Activated CD8-positive, alpha-beta memory T cell treated with anti-CD3 and anti-CD28 coated beads for 48 hours (primary cell): Measurements from ENCODE around the gene IGF2BP3.
"Not testable (repeated sequence)": the region's sequence is repeated elsewhere in the genome, so short reads cannot be mapped to it uniquely, and the experiment has no call there.

Experiments
- DNase-seq, 3 experiments: peaks; one replicate each; pipeline ENCODE4 v3.0.0-alpha.2; 2020; ENCODE audit warnings: low read depth in 2 of 3, low spot score in 2 of 3

IGF2BP3 gene

DNA sequence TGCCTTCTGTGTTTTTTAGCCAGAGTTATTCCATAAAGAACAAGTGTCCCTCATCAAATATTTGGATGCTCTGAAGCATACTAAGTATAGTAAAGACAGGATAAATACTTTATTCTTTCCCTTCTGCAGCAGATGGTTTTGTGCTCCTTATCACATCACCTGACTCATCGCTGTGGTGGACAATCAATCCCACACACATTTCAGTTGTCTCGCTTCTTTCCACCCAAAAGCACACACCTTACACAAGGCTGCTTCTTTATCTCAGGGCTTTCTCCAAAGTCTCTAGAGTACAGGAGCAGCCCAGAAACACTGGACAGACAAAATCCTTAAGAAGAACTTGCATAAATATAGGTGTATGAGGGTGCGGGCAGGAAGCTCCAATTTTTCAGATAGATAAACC is 43.4 kb downstream of the IGF2BP3 start:
- DNase-seq: no peak

DNA sequence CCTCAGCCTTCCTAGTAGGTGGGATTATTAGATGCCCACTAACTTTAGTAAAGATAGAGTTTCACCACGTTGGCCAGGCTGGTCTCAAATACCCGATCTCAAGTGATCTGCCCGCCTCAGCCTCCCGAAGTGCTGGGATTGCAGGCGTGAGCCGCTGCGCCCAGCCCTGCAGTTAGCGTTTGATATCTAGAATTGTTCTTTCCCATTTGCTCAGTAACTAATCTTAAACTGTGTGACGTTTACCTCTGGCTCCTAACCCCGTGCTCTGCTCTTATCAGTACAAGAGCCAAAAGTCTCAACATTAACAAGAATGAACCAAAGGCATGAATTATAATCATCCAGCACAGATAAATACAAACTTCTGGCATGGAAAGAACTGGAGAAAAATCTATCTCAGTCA is 47.4 kb downstream of the IGF2BP3 start:
- no peak for DNase-seq

DNA sequence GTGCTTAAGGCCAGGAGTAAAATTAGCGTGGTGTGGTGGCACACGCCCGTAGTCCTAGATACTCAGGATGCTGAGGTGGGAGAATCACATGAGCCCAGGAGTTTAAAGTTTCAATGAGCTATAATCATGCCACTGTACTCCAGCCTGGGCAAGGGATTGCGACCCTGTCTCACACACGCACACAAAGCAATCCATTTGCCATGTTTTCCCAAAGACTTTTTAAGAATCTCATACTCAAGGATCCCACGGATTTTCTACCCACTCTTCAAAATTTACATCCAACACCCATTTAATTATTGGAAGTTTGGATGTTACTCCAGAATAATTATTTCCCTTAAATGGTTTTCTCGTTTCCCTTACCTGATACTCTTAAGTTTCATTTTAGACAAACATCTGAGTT is 47.9 kb downstream of the IGF2BP3 start:
- no peak for DNase-seq

DNA sequence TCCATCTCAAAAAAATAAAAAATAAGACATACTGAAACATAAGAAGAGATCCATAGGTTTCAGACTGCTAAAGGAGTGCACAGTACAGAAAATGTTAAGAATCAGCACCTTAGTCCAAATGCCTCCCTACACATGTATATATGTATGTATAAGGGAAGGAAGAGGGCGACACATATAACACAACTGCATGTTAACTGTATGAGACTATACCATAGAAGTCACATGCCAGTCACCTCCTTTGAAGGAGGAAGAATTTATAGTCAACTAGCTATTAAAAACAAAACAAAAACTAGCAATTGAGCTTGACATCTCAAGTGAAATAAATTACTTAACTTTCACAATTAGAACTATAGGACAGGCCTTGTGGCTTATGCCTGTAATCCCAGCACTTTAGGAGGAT is 50.4 kb downstream of the IGF2BP3 start:
- DNase-seq: no peak

DNA sequence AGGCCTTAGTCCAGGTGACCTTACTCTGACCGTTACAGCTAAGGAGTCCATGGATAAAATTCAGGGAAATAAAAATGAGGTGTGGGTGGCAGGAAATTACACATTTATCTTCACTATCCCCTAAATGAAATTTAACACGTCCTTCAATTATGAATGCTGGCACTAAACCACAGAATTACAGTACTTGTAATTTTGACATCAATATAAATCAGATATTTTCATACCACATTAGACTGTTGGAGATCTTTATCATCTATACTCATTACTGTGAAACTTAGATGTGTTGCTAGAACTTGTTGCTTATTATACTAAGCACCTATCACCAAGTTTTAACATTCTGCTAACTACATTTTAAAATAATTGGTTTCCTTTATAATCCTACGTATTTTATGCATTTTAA is 51.1 kb downstream of the IGF2BP3 start:
- DNase-seq: no peak

DNA sequence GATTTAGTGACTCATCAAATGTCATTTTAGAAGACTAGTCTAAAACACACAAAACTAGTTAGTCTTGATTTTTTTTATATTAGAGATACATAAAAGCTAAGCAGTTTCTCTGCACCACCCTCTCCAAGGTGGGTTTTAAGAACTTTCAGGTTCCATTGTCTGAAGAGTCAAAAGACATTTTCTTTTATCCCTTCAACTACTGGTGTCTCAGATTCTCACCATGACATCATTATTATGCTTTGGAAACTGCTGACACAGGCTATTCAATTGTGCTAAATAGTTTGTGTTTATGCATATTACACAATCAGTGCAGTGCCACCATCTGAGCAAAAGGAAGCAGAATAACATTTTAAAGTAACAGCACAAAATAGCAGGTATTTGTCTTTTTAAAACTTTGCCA is 52.2 kb downstream of the IGF2BP3 start:
- DNase-seq: no peak

DNA sequence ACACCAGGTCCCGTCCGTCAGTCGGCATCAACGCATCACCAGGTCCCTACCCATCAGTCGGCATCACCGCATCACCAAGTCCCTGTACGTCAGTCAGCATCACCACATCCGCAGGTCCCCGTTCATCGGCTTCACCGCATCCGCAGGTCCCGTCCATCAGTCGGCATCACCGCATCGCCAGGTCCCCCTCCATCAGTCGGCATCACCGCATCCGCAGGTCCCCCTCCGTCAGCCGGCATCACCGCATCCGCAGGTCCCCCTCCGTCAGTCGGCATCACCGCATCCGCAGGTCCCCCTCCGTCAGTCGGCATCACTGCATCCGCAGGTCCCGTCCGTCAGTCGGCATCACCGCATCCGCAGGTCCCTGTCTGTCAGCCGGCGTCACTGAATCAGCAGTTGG is 55.1 kb downstream of the IGF2BP3 start:
- DNase-seq: no peak

DNA sequence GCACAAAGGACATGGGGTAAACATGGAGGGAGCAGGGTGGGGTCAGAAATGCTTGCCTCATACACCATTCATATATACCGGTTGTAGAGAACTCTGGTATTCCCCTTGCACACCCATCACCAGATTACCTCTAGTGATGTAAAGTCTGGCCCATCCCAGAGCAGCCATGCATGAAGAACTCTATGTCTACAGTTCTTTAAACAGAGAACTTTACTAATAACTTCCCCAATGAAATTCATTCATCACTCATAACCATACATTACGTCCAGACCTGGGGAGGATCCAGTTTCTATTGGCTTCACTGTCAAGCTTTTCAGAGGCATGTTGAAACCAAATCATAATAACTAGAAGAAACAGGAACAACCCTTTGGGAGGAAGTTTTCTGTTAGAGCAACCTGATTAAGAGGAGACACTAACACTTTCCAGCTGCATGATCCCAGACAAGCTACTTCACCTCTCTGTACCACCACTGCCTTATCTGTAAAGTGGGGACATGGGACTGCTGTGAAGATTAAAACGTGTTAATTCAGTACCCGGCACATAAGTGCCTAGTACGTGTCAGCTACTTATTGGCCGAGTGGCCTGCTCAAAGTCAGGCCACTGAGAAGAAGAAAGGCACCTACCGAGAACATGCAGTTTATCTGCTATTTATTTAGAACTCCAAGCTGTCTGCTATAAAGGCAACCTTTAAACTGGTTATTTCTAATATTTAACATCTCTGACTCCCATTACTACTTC is 59.7 kb downstream of the IGF2BP3 start:
- DNase-seq: no peak

DNA sequence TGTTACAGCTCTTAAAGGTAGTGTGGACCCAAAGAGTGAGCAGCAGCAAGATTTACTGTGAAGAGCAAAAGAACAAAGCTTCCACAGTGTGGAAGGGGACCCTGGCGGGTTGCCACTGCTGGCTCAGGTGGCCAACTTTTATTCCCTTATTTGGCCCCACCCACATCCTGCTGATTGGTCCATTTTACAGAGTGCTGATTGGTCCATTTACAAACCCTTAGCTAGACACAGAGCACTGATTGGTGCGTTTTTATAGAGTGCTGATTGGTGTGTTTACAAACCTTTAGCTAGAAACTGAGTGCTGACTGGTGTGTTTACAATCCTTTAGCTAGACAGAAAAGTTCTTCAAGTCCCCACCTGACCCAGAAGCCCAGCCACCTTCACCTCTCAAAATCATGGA is 63.7 kb downstream of the IGF2BP3 start:
- not testable (repeated sequence) for DNase-seq

DNA sequence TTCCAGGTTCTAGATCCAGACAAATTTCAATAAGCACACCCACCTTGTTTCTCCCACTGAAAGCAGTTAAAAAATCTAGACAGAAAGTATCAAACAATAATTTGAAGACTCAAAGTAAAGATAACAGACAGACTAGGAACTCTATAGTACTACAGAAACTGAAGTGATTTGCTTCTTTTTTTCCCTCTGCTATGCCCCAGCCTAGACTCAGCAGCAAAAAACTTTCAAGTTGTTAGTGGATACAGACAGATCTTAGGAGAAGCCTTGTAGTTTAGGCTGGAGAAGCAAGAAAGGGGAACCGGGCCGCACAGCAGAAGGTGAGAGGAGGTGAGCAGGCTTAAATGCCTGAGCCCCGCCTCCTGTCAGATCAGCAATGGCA is 65.1 kb downstream of the IGF2BP3 start:
- DNase-seq: no peak

DNA sequence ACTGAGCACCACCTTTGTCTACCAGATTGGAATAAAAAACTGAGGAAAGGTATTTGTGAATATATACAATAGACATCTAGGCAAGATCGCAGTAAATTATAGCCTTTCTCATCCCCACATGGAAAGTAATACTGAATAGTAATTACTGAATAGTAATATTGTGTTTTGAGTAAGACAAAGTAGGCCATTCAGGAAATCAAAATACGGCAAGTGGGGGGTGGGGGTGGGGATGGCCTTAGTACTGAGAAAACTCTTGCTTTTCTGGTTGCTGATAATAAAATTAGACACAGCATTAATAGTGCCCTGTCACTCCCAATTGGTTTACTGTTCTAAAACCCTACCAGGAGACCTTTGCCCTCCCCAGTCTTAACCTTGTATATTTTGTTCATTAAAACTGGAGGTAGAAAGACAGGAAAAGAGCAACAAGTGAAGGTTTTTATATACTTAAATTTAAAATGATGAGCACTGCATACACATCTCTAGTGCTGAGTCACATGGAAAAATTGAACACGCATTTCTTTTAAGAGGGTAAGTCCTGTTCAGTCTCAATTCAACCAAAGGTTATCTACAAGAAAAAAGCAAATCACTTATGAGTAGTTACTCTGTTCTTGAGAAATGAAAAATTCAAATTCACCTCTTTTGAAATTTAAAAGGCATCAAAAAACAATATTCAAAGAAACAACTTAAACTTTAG is 65.6 kb downstream of the IGF2BP3 start:
- no peak for DNase-seq

DNA sequence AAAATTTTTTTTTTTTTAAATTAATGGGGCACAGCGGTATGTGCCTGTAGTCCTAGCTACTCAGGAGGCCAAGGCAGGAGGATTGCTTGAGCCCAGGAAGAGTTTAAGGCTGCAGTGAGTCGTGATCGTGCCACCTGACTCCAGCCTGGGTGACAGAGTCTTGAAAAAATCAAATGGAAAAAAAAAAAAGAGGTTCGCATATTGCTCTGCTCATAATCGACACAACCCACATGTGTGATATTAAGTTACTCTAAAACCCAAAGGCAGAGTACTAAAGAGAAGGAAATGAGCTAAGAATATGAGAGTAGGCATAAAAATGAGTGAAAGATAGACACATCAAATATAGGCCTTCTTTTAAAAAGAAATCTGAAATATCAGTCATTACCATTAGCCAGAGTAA is 66.3 kb downstream of the IGF2BP3 start:
- no peak for DNase-seq

DNA sequence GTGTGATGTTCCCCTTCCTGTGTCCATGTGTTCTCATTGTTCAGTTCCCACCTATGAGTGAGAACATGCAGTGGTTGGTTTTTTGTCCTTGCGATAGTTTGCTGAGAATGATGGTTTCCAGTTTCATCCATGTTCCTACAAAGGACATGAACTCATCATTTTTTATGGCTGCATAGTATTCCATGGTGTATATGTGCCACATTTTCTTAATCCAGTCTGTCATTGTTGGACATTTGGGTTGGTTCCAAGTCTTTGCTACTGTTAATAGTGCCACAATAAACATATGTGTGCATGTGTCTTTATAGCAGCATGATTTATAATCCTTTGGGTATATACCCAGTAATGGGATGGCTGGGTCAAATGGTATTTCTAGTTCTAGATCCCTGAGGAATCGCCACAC is 72.2 kb downstream of the IGF2BP3 start:
- not testable (repeated sequence) for DNase-seq

DNA sequence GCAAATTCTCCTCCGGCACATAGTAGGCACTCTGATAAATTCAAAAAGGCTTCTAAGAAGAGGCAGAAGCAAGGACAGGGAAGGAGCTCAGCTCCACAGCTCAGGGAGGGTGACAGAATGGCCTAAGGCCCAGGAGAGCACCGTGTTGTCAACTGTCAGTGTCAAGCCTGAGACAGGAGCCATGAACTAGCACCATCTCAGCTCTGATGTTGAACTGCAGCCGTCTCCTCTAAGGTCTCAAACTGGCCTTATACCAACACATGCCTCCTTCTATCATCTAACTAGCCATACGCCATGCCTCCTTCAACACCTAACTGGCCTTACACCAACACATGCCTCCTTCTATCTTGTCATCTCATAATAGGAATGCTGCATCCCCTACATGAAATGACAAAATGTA is 73.0 kb downstream of the IGF2BP3 start:
- no peak for DNase-seq

DNA sequence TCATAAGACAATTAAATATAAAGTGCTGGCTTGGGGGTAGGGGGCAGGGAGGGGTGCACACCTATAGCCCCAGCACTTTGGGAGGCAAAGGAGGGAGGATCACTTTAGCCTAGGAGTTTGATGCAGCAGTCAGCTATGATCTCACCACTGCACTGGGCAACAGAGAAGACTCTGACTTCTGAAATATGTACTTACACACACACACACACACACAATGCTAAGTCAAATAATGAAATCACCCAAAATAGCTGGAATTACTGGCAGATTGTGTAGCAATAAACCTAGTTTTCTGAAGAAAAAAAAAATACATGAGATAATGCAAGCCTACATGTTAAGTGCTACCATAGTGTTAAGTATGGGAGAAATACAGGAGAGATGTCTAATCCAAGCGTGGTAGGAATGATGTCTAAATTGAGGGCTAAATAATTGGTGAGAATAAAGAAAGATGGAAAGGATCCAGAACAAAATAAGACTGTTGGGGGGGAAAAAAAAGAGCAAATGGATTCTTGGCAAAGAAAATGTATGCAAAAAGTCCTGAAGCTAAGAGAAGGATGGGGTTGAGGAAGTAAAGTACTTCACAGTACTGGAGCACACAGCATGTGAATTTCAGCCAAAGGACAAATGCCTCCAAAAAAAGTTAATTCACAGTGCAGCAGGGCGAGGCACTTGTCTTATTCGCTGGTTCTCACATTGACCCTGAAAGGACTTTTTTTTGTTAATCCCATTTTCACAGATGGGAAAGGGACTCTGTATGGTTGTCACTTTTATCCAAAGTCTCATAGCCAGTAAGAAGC is 73.9 kb downstream of the IGF2BP3 start:
- DNase-seq: no peak

DNA sequence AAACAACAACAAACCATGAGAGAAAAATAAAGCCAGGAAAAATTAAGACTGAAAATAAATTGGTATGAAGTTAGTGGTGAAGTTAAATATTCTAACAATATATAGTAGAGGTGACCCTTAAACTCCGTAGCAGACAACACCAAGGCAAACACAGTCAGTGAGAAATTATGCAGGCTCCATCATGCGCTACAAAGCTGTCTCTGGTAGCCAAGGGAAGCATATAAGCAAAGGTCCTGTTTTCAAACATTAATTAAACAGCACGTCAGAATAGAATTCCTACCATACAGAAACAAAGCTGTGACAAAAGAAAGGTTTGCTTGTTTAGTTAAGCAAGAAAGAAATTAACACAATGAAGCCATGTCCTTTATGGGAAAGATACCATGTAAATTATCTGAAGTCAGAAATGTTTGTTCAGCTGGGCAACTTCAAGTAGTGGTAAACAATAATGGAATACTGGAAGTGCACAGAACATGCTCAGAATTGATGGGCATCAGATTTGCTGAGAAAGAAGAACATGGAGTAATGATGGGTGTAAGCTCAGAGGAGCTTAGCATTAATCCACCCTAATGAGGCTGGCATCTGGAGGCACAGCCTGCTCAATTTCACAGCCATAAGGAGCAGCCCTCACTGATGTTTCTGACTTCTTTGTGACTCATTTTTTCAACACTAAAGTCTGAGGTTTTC is 75.7 kb downstream of the IGF2BP3 start:
- DNase-seq: no peak

DNA sequence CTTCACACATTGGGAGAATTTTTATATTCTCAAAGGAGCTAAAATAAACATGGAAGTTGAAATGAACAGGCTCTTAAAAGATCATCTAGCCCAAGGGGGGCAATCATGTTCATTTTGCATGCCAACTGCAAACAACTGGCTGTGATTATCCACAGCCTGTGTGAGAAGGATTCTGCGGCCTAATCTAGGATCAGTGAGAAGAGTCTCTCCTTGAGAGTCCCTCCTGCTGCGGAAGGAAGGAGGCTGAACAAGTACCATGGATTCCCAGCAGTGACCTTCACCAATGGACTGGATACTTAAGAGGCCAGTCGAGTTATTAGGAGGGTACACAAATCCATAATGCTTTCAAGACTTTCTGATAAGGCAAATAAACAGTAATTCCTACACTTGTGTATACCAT is 76.7 kb downstream of the IGF2BP3 start:
- DNase-seq: no peak

DNA sequence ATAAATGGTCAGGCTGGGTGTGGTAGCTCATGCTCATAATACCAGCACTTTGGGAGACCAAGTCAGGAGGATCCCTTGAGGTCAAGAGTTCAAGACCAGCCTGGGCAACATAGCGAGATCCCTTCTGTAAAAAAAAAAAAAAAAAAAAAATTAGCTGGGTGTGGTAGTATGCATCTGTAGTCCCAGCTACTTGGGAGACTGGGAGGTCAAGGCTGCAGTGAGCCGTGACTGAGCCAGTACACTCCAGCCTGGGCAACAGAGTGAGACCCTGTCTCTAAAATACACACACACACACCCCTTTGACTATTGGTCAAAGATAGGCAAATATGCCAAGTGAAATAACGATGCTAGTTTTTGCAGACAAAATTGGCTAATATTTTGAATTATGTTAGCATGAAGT is 80.6 kb downstream of the IGF2BP3 start:
- DNase-seq: no peak

DNA sequence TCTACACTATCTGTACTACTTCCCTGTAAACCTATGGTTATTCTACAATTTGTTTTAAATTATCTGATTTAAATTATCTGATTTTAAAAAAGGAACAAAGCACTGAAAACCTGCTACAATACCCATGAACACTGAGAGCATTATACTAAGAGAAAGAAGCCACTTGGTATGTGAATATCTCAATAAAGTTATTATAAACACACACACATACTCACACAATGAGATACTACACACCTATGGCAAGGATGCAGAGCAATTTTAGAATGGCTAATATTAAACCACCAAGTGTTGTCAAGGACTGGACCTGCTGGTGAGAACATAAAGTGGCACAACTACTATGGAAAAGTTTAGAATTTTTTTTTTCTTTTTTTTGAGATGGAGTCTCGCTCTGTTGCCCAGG is 82.7 kb downstream of the IGF2BP3 start:
- DNase-seq: no peak

DNA sequence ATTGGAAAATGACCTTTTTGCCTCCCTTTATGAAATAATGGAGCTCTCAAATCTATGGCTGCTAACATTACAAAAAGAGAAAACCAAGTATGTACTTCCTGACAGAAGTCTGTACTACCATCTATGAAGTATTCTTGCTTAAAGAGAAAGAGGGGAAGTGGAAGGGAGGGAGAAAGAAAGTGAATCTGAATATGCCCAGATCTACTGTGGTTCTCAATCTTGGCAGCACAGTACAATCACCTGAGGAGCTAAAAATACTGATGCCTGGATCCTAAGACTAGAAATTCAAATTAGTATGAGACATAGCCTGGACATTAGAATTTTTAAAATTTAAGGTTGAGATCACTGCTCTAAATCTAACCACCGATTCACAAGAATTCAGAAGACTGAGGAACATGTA is 85.2 kb downstream of the IGF2BP3 start:
- no peak for DNase-seq

DNA sequence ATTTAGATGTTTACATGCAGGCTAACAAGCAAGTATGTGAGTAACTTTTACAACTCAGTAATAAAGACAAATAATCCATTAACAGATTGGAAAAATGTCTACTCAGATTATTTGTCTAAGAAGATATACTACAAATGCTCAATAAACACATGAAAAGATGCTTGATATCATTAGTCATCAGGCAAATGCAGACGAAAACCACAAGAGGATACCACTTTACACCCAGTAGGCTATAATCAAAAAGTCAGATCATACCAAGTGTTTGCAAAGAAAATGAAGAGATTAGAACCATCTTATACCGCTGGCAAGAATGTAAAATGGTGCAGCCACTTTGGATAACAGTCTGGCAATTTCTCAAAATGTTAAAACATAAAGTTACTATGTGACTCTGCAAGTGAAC is 87.1 kb downstream of the IGF2BP3 start:
- no peak for DNase-seq

DNA sequence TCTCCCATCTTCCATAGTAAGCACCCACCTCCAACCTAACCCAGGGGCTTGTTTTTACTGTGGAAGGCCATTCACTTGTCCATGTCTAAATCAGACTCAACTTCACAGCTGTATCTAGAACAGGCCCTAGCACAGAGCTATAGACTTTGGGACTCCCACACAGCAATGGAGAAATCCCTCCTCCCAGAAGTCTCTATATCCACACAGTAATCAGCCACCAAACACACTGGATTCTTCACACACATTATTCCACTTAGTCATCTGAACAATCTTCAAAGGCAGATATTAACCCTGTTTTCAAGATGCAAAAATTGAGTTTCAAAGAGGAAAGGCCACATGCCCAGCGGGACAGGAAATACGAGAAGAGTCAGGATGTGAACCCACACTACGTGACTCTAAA is 89.3 kb downstream of the IGF2BP3 start:
- no peak for DNase-seq
